K562 (cell line): ENCODE measurements around the gene OSGEP. TPM values are rescaled to one million over a fixed set of nuclear protein-coding genes. Genes with fewer than 3 reads are reported as not detected.

Source experiments
- ARID3A ChIP-seq: IDR thresholded peaks from 2 replicates; pipeline ENCODE4 v1.6.1; 2012; ENCODE audit warnings: low read depth, low read length, improper control_type of control experiment, borderline replicate concordance
- CC2D1A ChIP-seq: fragments of 450-650 bp; IDR thresholded peaks from 2 replicates; pipeline ENCODE4 v1.6.1; 2017; ENCODE audit warnings: mild to moderate bottlenecking
- CHD4 ChIP-seq: fragments of 200-600 bp; sonication (generic); IDR thresholded peaks from 3 replicates; pipeline ENCODE4 v1.6.1; 2012; ENCODE audit warnings: low read depth, mild to moderate bottlenecking, mixed read lengths, low read length, inconsistent platforms; ENCODE audit not compliant: insufficient read depth, insufficient replicate concordance, poor library complexity, severe bottlenecking
- CREBBP ChIP-seq: IDR thresholded peaks from one replicate; pipeline ENCODE4 v1.6.1; 2012; ENCODE audit warnings: low read depth, mild to moderate bottlenecking, control low read depth, inconsistent platforms, low read length
- DDX20 ChIP-seq: fragments of 450-650 bp; IDR thresholded peaks from 2 replicates; pipeline ENCODE4 v1.6.1; 2016; ENCODE audit warnings: missing genetic modification characterization, low read depth, mild to moderate bottlenecking, missing compliant biosample characterization, moderate library complexity
- ELF2 ChIP-seq: fragments of 250-450 bp; sonication (Bioruptor Pico); IDR thresholded peaks from 2 replicates; pipeline ENCODE4 v1.5.0; 2021; ENCODE audit warnings: mild to moderate bottlenecking
- FOXP1 ChIP-seq: sonication (generic); formaldehyde crosslinking; IDR thresholded peaks from 2 replicates; pipeline ENCODE4 v1.8.0; 2022; ENCODE audit warnings: mild to moderate bottlenecking, missing genetic modification reagents
- GATA2 ChIP-seq: sonication (generic); formaldehyde crosslinking; IDR thresholded peaks from 2 replicates; pipeline ENCODE4 v1.4.0; 2020; ENCODE audit warnings: mild to moderate bottlenecking, missing genetic modification reagents
- HIVEP1 ChIP-seq: fragments of 250-450 bp; sonication (Bioruptor Pico); IDR thresholded peaks from 2 replicates; pipeline ENCODE4 v1.4.0; 2020; ENCODE audit warnings: mild to moderate bottlenecking
- HNRNPLL ChIP-seq: fragments of 200-400 bp; formaldehyde crosslinking; IDR thresholded peaks from 2 replicates; pipeline ENCODE4 v1.6.1; 2017; ENCODE audit warnings: low read length, low read depth, mild to moderate bottlenecking; ENCODE audit not compliant: poor library complexity, severe bottlenecking
- KAT8 ChIP-seq: fragments of 450-650 bp; IDR thresholded peaks from 2 replicates; pipeline ENCODE4 v1.6.1; 2016; ENCODE audit warnings: low read depth, mild to moderate bottlenecking
- KLF10 ChIP-seq: fragments of 250-450 bp; sonication (Bioruptor Pico); IDR thresholded peaks from 2 replicates; pipeline ENCODE4 v1.6.1; 2021; ENCODE audit warnings: matching md5 sums
- KLF13 ChIP-seq: fragments of 450-650 bp; IDR thresholded peaks from 2 replicates; pipeline ENCODE4 v1.6.1; 2016; ENCODE audit warnings: missing genetic modification characterization, low read depth, mild to moderate bottlenecking, missing compliant biosample characterization, moderate library complexity, borderline replicate concordance
- MECOM ChIP-seq: fragments of 250-450 bp; sonication (Bioruptor Pico); IDR thresholded peaks from 2 replicates; pipeline ENCODE4 v1.8.0; 2022; ENCODE audit warnings: inconsistent platforms
- NBN ChIP-seq: fragments of 450-650 bp; IDR thresholded peaks from 2 replicates; pipeline ENCODE4 v1.6.1; 2016; ENCODE audit warnings: low read depth, mild to moderate bottlenecking
- NFYB ChIP-seq: IDR thresholded peaks from 2 replicates; pipeline ENCODE4 v1.6.1; 2011; ENCODE audit warnings: mild to moderate bottlenecking, moderate library complexity; ENCODE audit not compliant: insufficient read length; ENCODE audit errors: extremely low read depth
- PHF21A ChIP-seq: fragments of 450-650 bp; IDR thresholded peaks from 2 replicates; pipeline ENCODE4 v1.6.1; 2017; ENCODE audit warnings: low read depth, borderline replicate concordance
- POLR2H ChIP-seq: IDR thresholded peaks from 2 replicates; pipeline ENCODE4 v1.6.1; 2016; ENCODE audit warnings: missing genetic modification characterization, low read depth, mild to moderate bottlenecking, control low read depth, missing compliant biosample characterization, moderate library complexity
- PPARD ChIP-seq: fragments of 250-450 bp; sonication (Bioruptor Pico); IDR thresholded peaks from 2 replicates; pipeline ENCODE4 v1.8.0; 2022; ENCODE audit warnings: inconsistent platforms, mild to moderate bottlenecking, moderate library complexity
- PRPF4 ChIP-seq: fragments of 200-400 bp; formaldehyde crosslinking; IDR thresholded peaks from one replicate; pipeline ENCODE4 v1.6.1; 2017; ENCODE audit warnings: low read length, low read depth, mild to moderate bottlenecking; ENCODE audit not compliant: insufficient read depth, poor library complexity, severe bottlenecking
- SMAD3 ChIP-seq: fragments of 450-650 bp; formaldehyde crosslinking; conservative IDR thresholded peaks from 2 replicates; pipeline ENCODE4 v1.4.0; 2020; ENCODE audit warnings: mild to moderate bottlenecking
- SMARCC2 ChIP-seq: fragments of 450-650 bp; IDR thresholded peaks from 2 replicates; pipeline ENCODE4 v1.6.1; 2017; ENCODE audit warnings: antibody characterized with exemption, moderate library complexity, mild to moderate bottlenecking, low read depth
- TBP ChIP-seq: optimal IDR thresholded peaks from 2 replicates; pipeline ENCODE3; 2011; ENCODE audit warnings: low read depth, low read length, improper control_type of control experiment
- TCFL5 ChIP-seq: fragments of 250-450 bp; sonication (Bioruptor Pico); conservative IDR thresholded peaks from 2 replicates; pipeline ENCODE4 v1.6.1; 2021; ENCODE audit warnings: mild to moderate bottlenecking, moderate library complexity, matching md5 sums
- ZBTB8A ChIP-seq: fragments of 450-650 bp; IDR thresholded peaks from 2 replicates; pipeline ENCODE4 v1.6.1; 2018; ENCODE audit warnings: mild to moderate bottlenecking, moderate library complexity; ENCODE audit not compliant: partially characterized antibody
- ZC3H4 ChIP-seq: sonication (generic); formaldehyde crosslinking; IDR thresholded peaks from 2 replicates; pipeline ENCODE4 v1.9.0; 2021; ENCODE audit warnings: missing genetic modification reagents, borderline replicate concordance
- ZNF79 ChIP-seq: fragments of 250-450 bp; sonication (Bioruptor Pico); IDR thresholded peaks from 2 replicates; pipeline ENCODE4 v1.4.0; 2020; ENCODE audit warnings: low read depth, mild to moderate bottlenecking, moderate library complexity
- ZSCAN29 ChIP-seq: fragments of 450-650 bp; IDR thresholded peaks from 2 replicates; pipeline ENCODE4 v1.6.1; 2017
- polyA plus RNA-seq, 8 experiments: library from polyadenylated mRNA; depleted of rRNA in 4 of 8; stranded (reverse) in 5 of 8; unstranded in 3 of 8; fragments of >200 nt; fragmentation: Nextera tagmentation in 2 of 8; fragmentation: Illumina TruSeq in 1 of 8; extraction: Ambion mirVana in 2 of 8; extraction: Trizol in 1 of 8; gene quantifications; 2 replicates each; pipeline versions ENCODE4 v1.2.1 to v1.2.3, GENCODE V29; 2011 to 2014; ENCODE audit warnings: inconsistent platforms in 1 of 8, missing spikeins in 1 of 8
- total RNA-seq, 7 experiments: library from RNA; depleted of rRNA in 6 of 7; stranded (reverse); fragments of >200 nt in 6 of 7; fragmentation: Illumina TruSeq in 2 of 7; extraction: Trizol in 2 of 7; gene quantifications; 2 replicates each; pipeline versions ENCODE4 v1.2.1 to v1.2.3, GENCODE V29; 2011 to 2021; ENCODE audit warnings: low replicate concordance in 1 of 7
- TF ChIP-seq, protein P1 (sequence below): fragments of 450-650 bp; formaldehyde crosslinking; IDR thresholded peaks from 2 replicates; pipeline ENCODE4 v1.4.0; 2022; ENCODE audit warnings: missing genetic modification characterization

The OSGEP gene
- total and polyA plus RNA-seq, 9 of the 15 experiments (the other 6 are each of a cell fraction or from before 2014, with no cell fraction given) = 32.1 to 59.2 (median 44.1) TPM

DNA sequence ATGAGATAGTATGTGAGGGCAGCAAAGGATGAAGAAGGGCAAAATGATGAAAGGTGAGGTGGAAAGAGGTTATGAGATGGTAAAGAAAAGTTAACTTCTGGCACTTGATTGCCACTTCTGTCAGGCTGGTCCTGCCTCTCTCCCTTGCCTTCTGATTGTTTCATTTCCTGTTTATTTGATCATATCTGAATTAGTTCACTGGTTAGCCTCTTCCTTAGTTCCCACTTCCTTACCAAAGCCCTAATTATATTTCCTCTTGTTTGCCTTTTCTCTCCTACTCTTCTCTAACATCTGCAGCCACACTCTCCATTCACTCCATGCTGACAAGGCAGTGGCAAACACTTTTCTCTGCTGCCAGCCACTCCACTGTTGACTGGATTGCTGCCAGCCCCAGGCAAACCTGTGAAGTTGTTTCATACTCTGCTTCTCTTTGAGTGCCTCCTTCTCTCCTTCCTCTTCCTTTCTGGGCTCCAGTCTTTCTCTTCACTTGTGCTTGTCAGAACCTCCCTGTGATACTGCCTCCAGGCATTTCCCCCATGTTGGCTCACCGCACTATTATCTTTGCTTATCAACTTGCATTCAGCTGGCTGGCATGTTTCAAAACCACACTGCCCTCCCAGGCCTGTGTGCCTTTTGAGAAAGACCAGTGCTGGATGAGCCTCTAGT, 22.7 kb upstream of the OSGEP start (continued):
- TF ChIP-seq, protein P1, sequence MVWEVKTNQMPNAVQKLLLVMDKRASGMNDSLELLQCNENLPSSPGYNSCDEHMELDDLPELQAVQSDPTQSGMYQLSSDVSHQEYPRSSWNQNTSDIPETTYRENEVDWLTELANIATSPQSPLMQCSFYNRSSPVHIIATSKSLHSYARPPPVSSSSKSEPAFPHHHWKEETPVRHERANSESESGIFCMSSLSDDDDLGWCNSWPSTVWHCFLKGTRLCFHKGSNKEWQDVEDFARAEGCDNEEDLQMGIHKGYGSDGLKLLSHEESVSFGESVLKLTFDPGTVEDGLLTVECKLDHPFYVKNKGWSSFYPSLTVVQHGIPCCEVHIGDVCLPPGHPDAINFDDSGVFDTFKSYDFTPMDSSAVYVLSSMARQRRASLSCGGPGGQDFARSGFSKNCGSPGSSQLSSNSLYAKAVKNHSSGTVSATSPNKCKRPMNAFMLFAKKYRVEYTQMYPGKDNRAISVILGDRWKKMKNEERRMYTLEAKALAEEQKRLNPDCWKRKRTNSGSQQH (CRISPR knock-in tag) = peak; percentile 27; the same call in 1 of the 2 replicates
- TF ChIP-seq HNRNPLL = no peak
- TF ChIP-seq KAT8 = no peak
- TF ChIP-seq TCFL5 (CRISPR knock-in tag) = no peak
- no peak for TF ChIP-seq PHF21A
- TF ChIP-seq PPARD = no peak
- TF ChIP-seq HIVEP1 = no peak
- TF ChIP-seq ELF2 (CRISPR knock-in tag) = no peak
- no peak for TF ChIP-seq ARID3A
- no peak for TF ChIP-seq NFYB
- no peak for TF ChIP-seq CC2D1A
- TF ChIP-seq DDX20 (tag) = no peak
- TF ChIP-seq POLR2H (tag) = no peak
- no peak for TF ChIP-seq PRPF4
- TF ChIP-seq KLF10 (CRISPR knock-in tag) = no peak
- peak; percentile 35; the same call in 1 of the 2 replicates for TF ChIP-seq GATA2 (CRISPR knock-in tag)
- peak; percentile 57; the same call in 1 of the 2 replicates for TF ChIP-seq SMARCC2
- no peak for TF ChIP-seq SMAD3 (CRISPR knock-in tag)
- peak; percentile 55; the same call in 1 of the 2 replicates for TF ChIP-seq NBN
- TF ChIP-seq KLF13 (tag) = no peak
- TF ChIP-seq ZBTB8A = no peak
- no peak for TF ChIP-seq FOXP1 (CRISPR knock-in tag)
- TF ChIP-seq ZNF79 (CRISPR knock-in tag) = no peak
- no peak for TF ChIP-seq ZC3H4 (CRISPR knock-in tag)
- no peak for TF ChIP-seq ZSCAN29
- no peak for TF ChIP-seq CREBBP
- TF ChIP-seq MECOM (CRISPR knock-in tag) = no peak
- TF ChIP-seq CHD4 = no peak
- TF ChIP-seq TBP = no peak
